Activated naive CD4-positive, alpha-beta T cell (primary cell): ENCODE results near the gene SHOC1.
"Not testable (repeated sequence)": the region's sequence is repeated elsewhere in the genome, so short reads cannot be mapped to it uniquely, and the experiment has no call there.

Experiments used
- DNase-seq, 4 experiments: peaks; one replicate each; lab custom pipeline; 2025; lab: John Stamatoyannopoulos, UW

The SHOC1 gene

DNA sequence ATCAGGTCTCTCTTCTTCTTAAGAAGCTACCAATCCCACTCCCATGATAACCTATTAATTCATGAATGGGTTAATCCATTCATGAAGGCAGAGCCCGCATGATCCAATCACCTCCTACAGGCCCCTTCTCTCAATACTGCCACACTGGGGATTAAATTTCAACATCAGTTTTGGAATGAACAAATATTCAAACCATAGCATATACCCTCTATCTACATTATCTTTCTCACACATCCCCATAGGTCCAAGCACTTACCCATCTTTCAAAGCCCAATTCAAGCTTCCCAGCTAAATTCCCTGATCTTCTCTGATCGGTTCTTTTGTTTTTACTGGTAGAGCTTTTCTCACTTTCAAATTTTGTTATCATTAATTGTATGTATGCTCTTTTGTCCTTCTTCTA, 10.5 kb upstream of the SHOC1 start:
- DNase-seq, result no peak

DNA sequence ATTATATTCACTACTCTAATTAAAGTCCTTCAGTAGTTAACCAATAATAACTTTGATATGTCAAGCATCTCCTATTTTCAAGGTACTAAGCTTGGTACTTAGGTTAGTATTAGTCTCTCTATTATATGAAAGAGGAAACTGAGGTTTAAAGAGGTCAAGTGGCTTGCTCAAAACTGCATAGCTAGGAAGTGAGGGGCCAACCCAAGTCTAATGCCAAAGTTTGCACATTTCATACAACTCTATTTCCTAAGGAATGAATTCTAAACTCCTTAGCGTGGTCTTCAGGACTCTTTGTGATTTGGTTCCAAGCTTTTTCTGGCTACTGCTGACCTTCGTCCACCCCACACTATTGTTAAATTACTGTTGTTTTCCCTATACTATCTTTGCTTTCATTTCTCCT, 9.9 kb upstream of the SHOC1 start:
- no peak for DNase-seq

DNA sequence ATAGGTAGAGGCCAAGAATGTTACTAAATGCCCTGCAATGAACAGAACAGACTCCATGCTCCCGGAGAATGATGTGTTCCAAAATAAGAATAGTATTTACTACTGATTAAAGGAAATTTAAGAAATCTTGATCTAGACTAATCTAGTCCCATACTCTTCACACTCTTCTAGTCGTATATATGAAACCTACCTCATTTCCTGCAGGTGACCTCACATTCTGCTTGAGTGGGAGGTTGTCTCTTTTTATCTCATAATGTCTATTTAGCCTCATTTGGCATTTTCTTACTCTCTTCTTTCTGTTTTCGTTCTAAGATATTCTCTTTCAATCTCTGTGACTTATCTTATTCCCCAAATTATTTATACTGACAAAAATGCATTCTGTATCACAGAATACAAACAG, 9.2 kb upstream of the SHOC1 start:
- no peak for DNase-seq

DNA sequence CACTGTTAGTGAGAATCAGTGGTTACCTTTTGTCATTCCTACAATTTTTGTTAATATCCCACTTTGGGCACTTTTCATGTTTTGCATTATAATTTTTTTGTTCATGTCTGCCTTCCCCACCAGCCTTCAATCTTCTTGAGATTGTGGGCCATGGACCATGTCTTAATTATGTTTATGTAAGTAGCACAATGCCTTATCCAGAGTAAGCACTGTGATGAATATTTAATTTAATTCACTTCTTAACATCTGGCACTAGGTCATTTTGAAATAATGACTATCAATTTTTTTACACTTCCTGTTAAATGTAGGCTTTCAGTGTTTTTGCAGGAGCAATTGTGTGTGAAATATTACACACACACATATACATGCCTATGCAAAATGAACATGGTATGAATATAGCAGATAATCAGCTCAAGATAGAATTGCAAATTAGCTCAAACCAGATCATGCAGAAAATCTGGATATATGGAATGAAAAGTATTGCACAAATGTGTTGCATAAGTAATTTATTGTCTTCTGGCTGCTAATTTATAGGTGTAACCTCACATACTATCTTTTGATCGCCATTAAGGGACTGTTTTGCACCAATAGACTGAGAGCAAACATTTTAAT, 5.3 kb upstream of the SHOC1 start:
- no peak for DNase-seq

DNA sequence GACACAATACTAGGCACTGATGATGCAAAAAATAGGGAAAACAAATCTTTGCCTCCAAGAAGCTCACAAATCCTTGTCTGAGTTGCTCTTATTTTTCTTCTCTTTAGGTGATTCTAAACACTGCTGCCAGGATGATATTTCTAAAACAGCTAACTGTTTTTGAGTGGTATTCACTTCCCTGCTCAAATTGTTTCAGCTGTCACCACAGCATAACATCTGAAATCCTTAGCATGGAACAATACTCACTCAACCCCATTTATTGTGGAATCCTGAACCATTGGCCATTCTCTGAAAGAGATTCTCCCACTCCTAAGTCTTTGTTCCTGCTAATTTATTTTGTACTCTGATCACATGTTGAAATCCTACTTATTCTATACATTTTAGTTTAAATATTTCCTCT, 4.8 kb upstream of the SHOC1 start:
- DNase-seq, result no peak

DNA sequence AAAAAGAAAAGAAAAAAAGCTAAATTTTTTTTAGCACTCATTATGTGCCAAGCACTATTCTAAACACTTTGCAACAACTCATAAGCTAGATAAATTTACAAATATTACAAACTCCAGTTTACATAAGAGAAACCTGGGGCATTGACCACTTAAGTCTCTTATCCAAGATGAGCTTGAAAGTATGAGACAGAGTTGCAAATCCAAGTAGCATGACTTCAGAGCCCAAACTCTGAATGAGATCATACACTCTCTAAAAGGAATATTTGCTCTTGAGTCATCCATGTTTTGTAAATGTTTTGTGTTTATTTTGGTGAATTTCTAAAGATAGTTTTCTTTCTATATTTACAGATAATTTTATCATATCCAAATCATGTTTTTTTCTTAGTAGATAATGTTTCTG, 4.0 kb upstream of the SHOC1 start:
- DNase-seq, result no peak

DNA sequence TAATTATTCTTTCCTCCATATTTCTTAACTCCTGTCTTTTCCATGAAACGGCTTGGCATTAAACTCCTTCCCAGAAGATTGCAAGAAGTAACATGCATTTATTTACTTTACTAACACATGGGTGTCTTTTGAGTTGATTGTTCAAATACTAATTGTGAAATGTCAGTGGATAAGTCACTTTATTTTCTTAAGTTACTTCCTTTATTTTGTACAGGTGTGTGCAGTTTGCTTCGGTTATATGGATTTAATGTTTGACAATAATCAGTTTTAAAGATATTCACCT, 761 bp upstream of the SHOC1 start:
- DNase-seq, result no peak

DNA sequence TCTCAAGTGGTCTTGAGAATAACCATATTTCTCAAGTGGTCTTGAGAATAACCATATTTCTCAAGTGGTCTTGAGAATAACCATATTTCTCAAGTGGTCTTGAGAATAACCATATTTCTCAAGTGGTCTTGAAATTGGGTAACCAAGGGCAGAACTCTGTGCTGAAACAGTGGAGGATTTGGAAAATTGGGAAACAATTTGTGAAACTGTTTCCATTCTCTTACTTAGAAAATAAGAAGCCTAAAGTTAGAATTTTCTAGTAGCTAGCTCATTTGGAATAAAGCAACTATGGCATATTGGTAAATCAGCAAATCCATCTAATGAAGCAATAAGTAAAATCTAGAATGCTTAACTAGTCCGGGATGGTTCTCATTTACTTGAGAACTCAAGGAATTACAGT, 2.9 kb downstream of the SHOC1 start:
- not testable (repeated sequence) for DNase-seq

DNA sequence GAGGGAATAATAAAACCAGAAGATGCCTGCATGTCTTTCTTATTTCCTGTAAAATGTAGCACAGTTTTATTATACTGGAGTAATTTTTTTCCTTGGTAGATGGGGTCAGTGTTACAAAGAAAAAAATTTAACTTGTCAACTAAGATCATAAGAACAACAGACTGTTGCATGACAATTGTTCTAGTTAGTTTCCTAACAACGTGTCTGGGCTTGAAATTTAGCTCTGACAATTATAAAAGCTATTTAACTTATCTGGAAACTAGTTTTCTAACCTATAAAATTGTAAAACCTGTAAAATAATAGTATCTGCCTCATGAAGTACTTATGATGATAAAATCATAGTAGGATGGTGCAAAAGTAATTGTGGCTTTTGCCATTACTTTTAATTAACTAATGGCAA, 4.9 kb downstream of the SHOC1 start:
- DNase-seq, result no peak

DNA sequence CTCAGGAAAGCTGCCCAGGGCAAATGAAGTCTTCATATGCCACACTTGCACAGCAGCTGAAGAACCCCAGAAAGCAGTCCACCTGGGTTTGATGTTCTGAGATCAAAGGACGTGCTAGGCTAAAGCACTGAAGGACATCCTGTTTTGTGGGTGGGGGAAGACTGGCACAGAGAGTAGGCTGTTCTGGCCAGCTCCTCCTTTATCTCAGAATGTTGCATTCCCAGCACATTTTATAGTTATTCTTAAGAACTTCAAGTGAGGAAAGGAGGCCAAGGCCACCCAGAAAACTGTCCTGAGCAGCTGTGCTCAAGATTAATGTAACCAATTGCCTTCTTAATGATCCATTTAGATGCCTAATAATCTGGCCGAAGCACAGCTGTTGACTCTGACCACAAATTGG, 10.9 kb downstream of the SHOC1 start:
- DNase-seq, result no peak

DNA sequence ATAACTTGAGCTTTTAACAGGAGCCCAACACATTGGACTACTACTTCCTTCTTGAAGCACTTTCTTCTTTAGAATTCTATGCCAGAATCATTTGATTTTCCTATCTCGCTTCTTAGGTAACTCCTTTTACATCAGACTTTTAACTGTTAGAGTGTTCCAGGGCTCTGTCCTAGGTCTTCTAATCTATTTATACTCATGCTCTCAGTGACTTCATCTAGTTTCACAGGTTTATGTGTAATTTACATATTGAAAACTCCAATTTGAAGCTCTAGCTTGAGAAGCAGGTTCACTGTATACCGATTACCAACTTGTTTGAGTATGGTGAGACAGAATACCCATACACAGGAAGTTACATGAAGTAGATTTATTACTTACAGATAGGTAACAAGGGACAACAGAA, 11.3 kb downstream of the SHOC1 start:
- DNase-seq, result no peak

DNA sequence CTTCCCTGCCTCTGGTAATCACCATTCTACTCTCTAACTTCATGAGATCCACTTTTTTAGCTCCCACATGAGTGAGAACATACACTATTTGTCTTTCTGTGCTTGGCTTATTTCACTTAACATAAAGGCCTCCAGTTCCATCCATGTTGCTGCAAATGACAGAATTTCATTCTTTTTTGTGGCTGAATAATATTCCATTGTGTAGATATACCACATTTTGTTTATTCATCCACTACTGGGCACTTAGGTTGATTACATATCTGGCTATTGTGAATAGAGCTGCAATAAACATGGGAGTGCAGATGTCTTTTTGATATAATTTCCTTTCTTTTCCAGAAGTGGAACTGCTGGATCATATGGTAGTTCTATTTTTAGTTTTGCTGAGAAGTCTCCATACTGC, 28.7 kb downstream of the SHOC1 start:
- no peak for DNase-seq

DNA sequence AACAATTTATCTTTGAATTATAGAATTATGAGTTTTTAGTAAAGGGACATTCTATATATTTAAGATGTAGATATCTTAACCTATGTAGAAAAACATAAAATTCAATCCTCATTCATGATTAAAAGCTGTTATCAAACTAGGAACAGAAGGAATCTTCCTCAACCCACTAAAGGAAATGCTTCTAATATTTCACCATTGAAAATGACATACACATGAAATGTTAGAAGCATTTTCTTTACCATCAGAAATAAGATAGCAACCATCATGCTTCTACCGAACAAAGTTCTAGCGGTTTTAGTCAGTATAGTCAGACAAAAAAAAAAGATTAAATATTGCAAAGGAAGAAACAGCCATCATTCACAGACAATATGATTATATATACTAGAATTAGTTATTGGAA, 32.2 kb downstream of the SHOC1 start:
- DNase-seq, result no peak

DNA sequence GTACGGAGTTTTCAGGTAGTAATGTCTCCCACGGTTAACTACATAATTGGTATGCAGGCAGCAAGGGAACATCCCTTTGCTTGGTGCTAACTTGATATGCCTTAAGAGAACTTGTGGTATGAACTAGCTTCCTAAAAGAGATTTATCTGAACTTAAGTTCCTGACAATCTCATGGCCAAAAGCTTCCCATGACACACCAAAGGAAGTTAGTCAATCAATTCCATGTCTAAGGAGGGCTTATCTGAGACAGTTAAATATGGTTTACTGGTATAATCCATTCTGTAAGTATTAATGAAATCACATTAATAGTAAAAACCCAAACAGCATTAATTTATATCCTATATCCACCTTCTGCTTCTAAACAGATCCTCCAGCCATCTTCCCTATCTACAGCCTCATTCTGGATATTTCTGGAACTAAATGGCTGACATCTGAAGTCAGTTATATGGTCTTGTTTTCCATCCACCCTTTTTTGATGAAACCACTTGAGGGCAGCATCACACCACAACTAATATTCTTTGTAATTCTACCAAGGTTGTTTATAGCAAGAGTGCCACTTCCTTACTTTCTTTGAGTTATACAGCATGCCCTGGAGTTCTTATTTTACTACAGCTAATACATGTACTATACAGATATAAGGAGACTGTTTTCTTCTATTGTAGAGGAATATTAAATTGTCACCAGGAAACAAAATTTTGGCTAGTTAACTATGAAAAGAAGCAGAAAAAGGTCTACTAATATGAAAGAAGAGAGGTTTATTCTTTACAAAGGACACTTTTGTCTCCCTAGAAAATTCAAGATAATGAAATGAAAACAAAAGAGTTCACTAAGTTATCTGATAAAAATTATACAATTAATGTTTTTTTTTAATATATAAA, 34.7 kb downstream of the SHOC1 start:
- DNase-seq, result no peak

DNA sequence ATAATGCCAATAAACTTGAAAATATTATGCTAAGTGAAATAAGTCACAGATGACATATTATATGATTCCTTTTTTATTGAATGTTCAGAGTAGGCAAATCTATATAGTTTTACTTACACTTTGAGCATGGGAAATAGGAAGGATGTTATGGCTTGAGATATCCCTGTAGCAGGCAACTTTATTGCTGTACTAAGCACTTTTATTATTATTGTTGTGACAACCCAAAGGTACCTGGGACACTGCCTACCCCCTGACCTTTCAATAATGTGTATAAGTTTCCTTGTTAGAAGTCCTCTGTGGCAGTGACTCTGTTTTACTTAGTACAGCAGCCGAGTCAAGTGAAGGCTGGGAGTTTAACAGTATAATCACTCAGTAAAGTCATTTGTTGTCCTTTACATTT, 39.9 kb downstream of the SHOC1 start:
- no peak for DNase-seq

DNA sequence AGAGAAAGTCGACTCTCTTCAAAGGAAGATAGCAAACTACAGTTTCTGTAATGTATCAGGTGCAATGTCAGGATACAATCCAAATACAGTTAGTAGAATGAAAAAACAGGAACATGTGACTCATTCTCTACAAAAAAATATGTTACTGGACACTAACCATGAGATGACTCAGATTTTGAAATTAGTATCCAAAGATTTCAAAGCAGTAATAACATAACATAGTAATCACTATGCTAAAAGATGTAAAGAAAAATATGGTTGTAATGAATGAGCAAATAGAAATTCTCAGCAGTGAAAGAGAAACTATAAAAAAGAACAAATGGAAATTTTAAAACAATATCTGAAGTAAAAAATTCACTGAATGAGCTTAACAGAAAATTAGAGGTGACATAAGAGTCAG, 42.3 kb downstream of the SHOC1 start:
- DNase-seq, result no peak
